Mucosa of stomach (tissue), 1 donor: Measurements from ENCODE around the gene METTL9.
"Not testable (repeated sequence)": the region's sequence is repeated elsewhere in the genome, so short reads cannot be mapped to it uniquely, and the experiment has no call there.

Experiments used
- H3K27me3 ChIP-seq: one replicate; pipeline ENCODE4 v1.7.0; 2013; ENCODE audit warnings: mild to moderate bottlenecking, low read length; ENCODE audit not compliant: control insufficient read depth, insufficient read depth
- H3K36me3 ChIP-seq: one replicate; pipeline ENCODE4 v1.7.0; 2013; ENCODE audit warnings: low read length; ENCODE audit not compliant: control insufficient read depth, insufficient read depth
- H3K4me1 ChIP-seq: one replicate; pipeline ENCODE4 v1.7.0; 2013; ENCODE audit warnings: mild to moderate bottlenecking, low read length; ENCODE audit not compliant: control insufficient read depth, insufficient read depth
- H3K4me3 ChIP-seq: one replicate; pipeline ENCODE4 v1.7.0; 2013; ENCODE audit warnings: low read length
- H3K9ac ChIP-seq: one replicate; pipeline ENCODE4 v1.7.0; 2013; ENCODE audit warnings: mild to moderate bottlenecking, low read length, moderate library complexity
- H3K9me3 ChIP-seq: one replicate; pipeline ENCODE4 v1.7.0; 2013; ENCODE audit warnings: mild to moderate bottlenecking, low read length, moderate library complexity; ENCODE audit not compliant: control insufficient read depth
- donor health status: Pancreatic carcinoma.

The METTL9 gene

DNA sequence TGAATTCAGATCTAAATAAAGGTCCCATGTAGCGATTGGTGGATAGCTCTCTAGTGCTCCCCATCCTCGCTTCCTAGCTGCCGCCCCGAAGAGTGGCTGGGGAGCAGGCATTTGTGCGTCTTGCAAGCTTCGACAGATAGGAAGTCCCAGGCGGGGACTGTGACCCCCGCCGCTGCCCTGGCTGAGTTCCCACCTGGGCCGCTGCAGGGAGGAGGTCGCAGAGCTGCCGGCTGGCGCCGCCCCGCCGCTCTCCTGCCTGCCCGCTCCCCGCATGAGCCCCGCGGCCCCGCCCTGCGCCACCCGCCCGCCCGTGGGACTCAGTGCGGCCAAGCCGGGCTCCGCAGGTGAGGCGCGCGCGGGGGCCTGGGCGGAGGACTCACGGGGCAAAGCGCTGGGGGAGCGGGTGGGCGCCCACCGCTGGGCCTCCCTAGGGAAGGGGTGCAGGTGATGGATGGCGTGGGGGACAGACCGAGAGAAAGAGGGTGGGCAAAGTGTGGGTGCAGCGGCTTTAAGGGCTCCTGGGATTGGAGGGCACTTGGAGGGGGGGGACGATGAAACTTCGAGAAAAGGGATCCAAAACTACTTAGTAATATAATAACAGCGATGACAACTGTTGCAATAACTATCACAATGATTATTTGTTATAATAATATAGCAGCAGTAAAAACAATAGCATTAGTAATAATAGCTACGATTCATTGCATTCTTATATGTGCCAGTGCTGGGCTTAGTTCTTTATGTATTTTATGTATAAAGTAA, 64.7 kb downstream of the METTL9 start, which contains the start of gene OTOA:
TSS of gene OTOA (plus strand) at position 80 of the 759 bp plus-strand sequence. CDS start 14,547 bp downstream, outside the sequence.
- Histone ChIP-seq H3K36me3 (no peaks in the 10 kb centered on the region), H3K4me3 (no peak within 1 kb of the TSS), H3K9ac (no peak within 1 kb of the TSS), H3K9me3 (no peaks in the 10 kb centered on the region), H3K27me3 (peaks cover 19% of the 10 kb centered on the region), H3K4me1 (no peaks in the 10 kb centered on the region)

DNA sequence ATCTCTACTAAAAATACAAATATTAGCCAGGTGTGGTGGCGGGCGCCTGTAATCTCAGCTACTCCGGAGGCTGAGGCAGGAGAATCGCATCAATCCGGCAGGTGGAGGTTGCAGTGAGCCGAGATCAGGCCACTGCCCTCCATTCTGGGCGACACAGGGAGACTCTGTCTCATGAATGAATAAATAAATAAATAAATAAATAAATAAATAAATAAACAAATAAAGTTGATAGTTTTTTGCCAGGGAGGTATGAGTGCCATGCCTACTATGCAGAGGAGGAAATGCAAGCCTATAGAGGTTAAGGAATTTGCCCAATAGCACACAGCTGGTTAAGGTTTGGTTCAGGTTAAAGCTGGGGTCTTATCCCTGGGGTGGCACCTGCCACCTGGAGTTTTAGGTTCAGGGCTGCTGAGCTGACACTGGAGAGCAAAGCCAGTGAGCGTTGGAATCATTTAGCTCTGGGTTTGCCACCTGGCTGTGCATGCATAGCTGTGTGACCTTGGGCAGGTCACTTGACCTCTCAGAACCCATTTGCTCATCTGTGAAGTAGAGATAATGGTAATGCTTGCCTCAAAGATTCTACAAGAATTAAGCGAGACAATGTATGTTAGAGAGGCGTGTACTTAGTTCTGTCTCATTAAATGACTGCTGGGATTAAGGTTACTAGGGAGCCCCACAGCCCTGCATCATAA, 65.6 kb downstream of the METTL9 start:
- Histone ChIP-seq H3K27me3 (peaks cover 19% of the 10 kb centered on the region), H3K36me3 (no peaks in the 10 kb centered on the region), H3K4me1 (no peaks in the 10 kb centered on the region)

GRCh38 chr16:21666772-21667171, 67.4 kb downstream of the METTL9 start:
- Histone ChIP-seq H3K4me1 (no peaks in the 10 kb centered on the region), H3K27me3 (peaks cover 19% of the 10 kb centered on the region), H3K9me3 (no peaks in the 10 kb centered on the region), H3K4me3 (no peak overlapping the region), H3K9ac (no peak overlapping the region), H3K36me3 (no peaks in the 10 kb centered on the region)

More for the DNA sequence above, 65.6 kb downstream of the METTL9 start:
- no peak overlapping the region for H3K4me3 ChIP-seq
- no peak overlapping the region for H3K9ac ChIP-seq
- no peaks in the 10 kb centered on the region for H3K9me3 ChIP-seq

GRCh38 chr16:21667575-21667974, 68.2 kb downstream of the METTL9 start:
- no peak overlapping the region for H3K4me3 ChIP-seq
- H3K9me3 ChIP-seq: no peaks in the 10 kb centered on the region
- no peaks in the 10 kb centered on the region for H3K4me1 ChIP-seq
- H3K9ac ChIP-seq: no peak overlapping the region
- no peaks in the 10 kb centered on the region for H3K36me3 ChIP-seq
- H3K27me3 ChIP-seq: peaks cover 19% of the 10 kb centered on the region

GRCh38 chr16:21673469-21673868, 74.1 kb downstream of the METTL9 start:
- Histone ChIP-seq H3K9me3 (no peaks in the 10 kb centered on the region), H3K9ac (no peak overlapping the region), H3K36me3 (no peaks in the 10 kb centered on the region), H3K4me3 (no peak overlapping the region), H3K27me3 (no peaks in the 10 kb centered on the region), H3K4me1 (no peaks in the 10 kb centered on the region)

GRCh38 chr16:21674456-21674855, 75.1 kb downstream of the METTL9 start:
- not testable (repeated sequence) for H3K27me3 ChIP-seq, H3K9ac ChIP-seq, H3K4me1 ChIP-seq, H3K9me3 ChIP-seq, H3K36me3 ChIP-seq, H3K4me3 ChIP-seq

DNA sequence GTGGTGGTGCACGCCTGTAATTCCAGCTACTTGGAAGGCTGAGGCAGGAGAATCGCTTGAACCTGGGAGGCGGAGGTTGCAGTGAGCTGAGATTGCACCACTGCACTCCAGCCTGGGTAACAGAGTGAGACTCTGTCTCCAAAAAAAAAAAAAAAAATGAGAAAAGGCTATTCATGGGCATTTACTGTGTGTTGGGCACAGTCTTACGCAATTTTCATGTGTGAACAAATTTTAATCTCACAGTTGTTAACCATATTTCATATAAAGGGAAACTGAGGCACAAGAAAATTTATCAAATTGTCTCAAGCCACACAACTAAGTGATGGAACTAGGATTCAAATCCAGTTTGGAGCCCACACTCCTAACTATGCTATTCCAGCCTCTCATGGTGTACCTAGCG, 81.3 kb downstream of the METTL9 start:
- H3K36me3 ChIP-seq, H3K9ac ChIP-seq, H3K27me3 ChIP-seq, H3K9me3 ChIP-seq, H3K4me1 ChIP-seq, H3K4me3 ChIP-seq: not testable (repeated sequence)

GRCh38 chr16:21683184-21683583, 83.8 kb downstream of the METTL9 start:
- Histone ChIP-seq H3K36me3 (no peaks in the 10 kb centered on the region), H3K4me1 (no peaks in the 10 kb centered on the region), H3K9me3 (no peaks in the 10 kb centered on the region), H3K27me3 (peaks cover 4% of the 10 kb centered on the region), H3K9ac (no peak overlapping the region), H3K4me3 (no peak overlapping the region)

DNA sequence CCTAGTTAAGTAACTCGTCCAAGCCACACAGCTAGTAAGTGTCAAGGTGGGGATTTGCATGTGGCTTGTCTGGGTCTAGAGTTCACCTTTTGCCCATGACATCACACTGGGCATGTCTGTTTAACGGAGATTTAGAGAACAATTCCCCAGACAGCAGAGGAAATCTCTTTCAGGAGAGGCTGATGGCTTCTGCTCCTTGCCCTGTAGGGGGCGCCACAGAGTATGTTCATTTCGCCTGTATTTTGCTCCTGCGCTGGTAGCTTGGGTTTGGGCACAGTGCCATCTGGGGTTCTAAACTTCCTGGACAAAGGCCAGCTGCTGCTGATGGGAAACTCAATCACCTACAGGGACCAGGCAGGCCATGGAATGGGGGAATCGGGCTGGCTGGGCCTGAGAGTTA, 84.8 kb downstream of the METTL9 start:
- Histone ChIP-seq H3K4me1 (no peaks in the 10 kb centered on the region), H3K9ac (no peak overlapping the region)

DNA sequence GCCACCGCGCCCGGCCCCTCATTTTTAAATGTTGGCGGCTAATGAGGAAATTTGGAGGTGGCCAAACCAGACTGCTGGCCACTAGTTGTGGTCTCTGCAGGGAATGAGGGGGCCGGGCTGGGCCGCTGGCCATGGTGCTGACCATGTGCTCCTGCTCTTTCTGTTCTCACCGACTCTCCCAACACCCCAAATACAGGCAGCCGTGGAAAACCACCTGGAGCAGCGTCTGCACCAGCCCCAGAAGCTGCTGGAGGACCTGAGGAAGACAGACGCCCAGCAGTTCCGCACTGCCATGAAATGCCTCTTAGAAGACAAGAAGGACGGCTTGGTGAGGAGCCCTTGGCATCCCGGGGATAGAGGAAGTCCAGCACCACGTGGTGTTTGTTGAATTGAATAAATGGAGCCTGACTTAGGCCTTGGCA, 85.7 kb downstream of the METTL9 start:
- H3K9me3 ChIP-seq: no peaks in the 10 kb centered on the region
- H3K9ac ChIP-seq: no peak overlapping the region
- no peak overlapping the region for H3K4me3 ChIP-seq
- no peaks in the 10 kb centered on the region for H3K4me1 ChIP-seq
- H3K36me3 ChIP-seq: no peaks in the 10 kb centered on the region
- peaks cover 4% of the 10 kb centered on the region for H3K27me3 ChIP-seq

More for the DNA sequence above, 84.8 kb downstream of the METTL9 start:
- H3K4me3 ChIP-seq: no peak overlapping the region
- peaks cover 4% of the 10 kb centered on the region for H3K27me3 ChIP-seq
- H3K36me3 ChIP-seq: no peaks in the 10 kb centered on the region
- H3K9me3 ChIP-seq: no peaks in the 10 kb centered on the region

- no peaks in the 10 kb centered on the region for H3K36me3 ChIP-seq
- peaks cover 3% of the 10 kb centered on the region for H3K27me3 ChIP-seq
- no peak overlapping the region for H3K4me3 ChIP-seq
- H3K9ac ChIP-seq: no peak overlapping the region
- no peaks in the 10 kb centered on the region for H3K4me1 ChIP-seq
- H3K9me3 ChIP-seq: no peaks in the 10 kb centered on the region
Observed at GRCh38 chr16:21689107-21689506, 89.7 kb downstream of the METTL9 start.

- not testable (repeated sequence) for H3K4me1 ChIP-seq, H3K36me3 ChIP-seq, H3K9me3 ChIP-seq, H3K4me3 ChIP-seq, H3K27me3 ChIP-seq, H3K9ac ChIP-seq
Observed at GRCh38 chr16:21690967-21691366, 91.6 kb downstream of the METTL9 start.
